ENCODE measurements around the gene SLC9A4.

Gene SLC9A4

GRCh38 chr2:102473631-102474030 lies 605 bp downstream of the SLC9A4 start:
- Histone ChIP-seq H2AFZ (ENCODE audit: low read depth, low read length) (no peak overlapping the region), H3K4me3 (ENCODE audit: low read length) (no peak overlapping the region), H3K4me1 (ENCODE audit: insufficient read depth, low read length) (no peaks in the 10 kb centered on the region), H3K27me3 (ENCODE audit: insufficient read depth, low read length) (no peaks in the 10 kb centered on the region), H3K36me3 (ENCODE audit: insufficient read depth, low read length) (no peaks in the 10 kb centered on the region), H3K9me3 (ENCODE audit: low read length) (no peaks in the 10 kb centered on the region)

GRCh38 chr2:102474785-102475184 lies 1.8 kb downstream of the SLC9A4 start:
- Histone ChIP-seq H3K4me3 (ENCODE audit: low read length) (no peak overlapping the region), H3K36me3 (ENCODE audit: insufficient read depth, low read length) (no peaks in the 10 kb centered on the region), H3K27me3 (ENCODE audit: insufficient read depth, low read length) (no peaks in the 10 kb centered on the region), H3K4me1 (ENCODE audit: insufficient read depth, low read length) (no peaks in the 10 kb centered on the region), H2AFZ (ENCODE audit: low read depth, low read length) (no peak overlapping the region), H3K9me3 (ENCODE audit: low read length) (no peaks in the 10 kb centered on the region)

- Histone ChIP-seq H3K9me3 (ENCODE audit: low read length) (no peaks in the 10 kb centered on the region), H3K36me3 (ENCODE audit: insufficient read depth, low read length) (no peaks in the 10 kb centered on the region), H3K27me3 (ENCODE audit: insufficient read depth, low read length) (no peaks in the 10 kb centered on the region), H3K4me3 (ENCODE audit: low read length) (no peak overlapping the region), H3K4me1 (ENCODE audit: insufficient read depth, low read length) (no peaks in the 10 kb centered on the region), H2AFZ (ENCODE audit: low read depth, low read length) (no peak overlapping the region)
Observed at GRCh38 chr2:102478686-102479470, 5.9 kb downstream of the SLC9A4 start.

- no peaks in the 10 kb centered on the region for H3K4me1 ChIP-seq (ENCODE audit: insufficient read depth, low read length)
- no peaks in the 10 kb centered on the region for H3K36me3 ChIP-seq (ENCODE audit: insufficient read depth, low read length)
- H3K4me3 ChIP-seq (ENCODE audit: low read length): no peak overlapping the region
- no peaks in the 10 kb centered on the region for H3K27me3 ChIP-seq (ENCODE audit: insufficient read depth, low read length)
- H3K9me3 ChIP-seq (ENCODE audit: low read length): no peaks in the 10 kb centered on the region
- no peak overlapping the region for H2AFZ ChIP-seq (ENCODE audit: low read depth, low read length)
Observed at GRCh38 chr2:102480285-102481195, 7.5 kb downstream of the SLC9A4 start.

- no peak overlapping the region for H3K4me3 ChIP-seq (ENCODE audit: low read length)
- H3K9me3 ChIP-seq (ENCODE audit: low read length): no peaks in the 10 kb centered on the region
- no peak overlapping the region for H2AFZ ChIP-seq (ENCODE audit: low read depth, low read length)
- no peaks in the 10 kb centered on the region for H3K36me3 ChIP-seq (ENCODE audit: insufficient read depth, low read length)
- no peaks in the 10 kb centered on the region for H3K27me3 ChIP-seq (ENCODE audit: insufficient read depth, low read length)
- no peaks in the 10 kb centered on the region for H3K4me1 ChIP-seq (ENCODE audit: insufficient read depth, low read length)
Observed at GRCh38 chr2:102481931-102482330, 8.9 kb downstream of the SLC9A4 start.

- Histone ChIP-seq H3K4me3 (ENCODE audit: low read length) (no peak overlapping the region), H3K9me3 (ENCODE audit: low read length) (no peaks in the 10 kb centered on the region), H3K27me3 (ENCODE audit: insufficient read depth, low read length) (no peaks in the 10 kb centered on the region), H3K4me1 (ENCODE audit: insufficient read depth, low read length) (no peaks in the 10 kb centered on the region), H3K36me3 (ENCODE audit: insufficient read depth, low read length) (no peaks in the 10 kb centered on the region), H2AFZ (ENCODE audit: low read depth, low read length) (no peak overlapping the region)
Observed at GRCh38 chr2:102483086-102483485, 10.1 kb downstream of the SLC9A4 start.

- no peaks in the 10 kb centered on the region for H3K27me3 ChIP-seq (ENCODE audit: insufficient read depth, low read length)
- no peaks in the 10 kb centered on the region for H3K9me3 ChIP-seq (ENCODE audit: low read length)
- H3K36me3 ChIP-seq (ENCODE audit: insufficient read depth, low read length): no peaks in the 10 kb centered on the region
- no peak overlapping the region for H2AFZ ChIP-seq (ENCODE audit: low read depth, low read length)
- no peaks in the 10 kb centered on the region for H3K4me1 ChIP-seq (ENCODE audit: insufficient read depth, low read length)
- no peak overlapping the region for H3K4me3 ChIP-seq (ENCODE audit: low read length)
Observed at GRCh38 chr2:102484310-102485061, 11.5 kb downstream of the SLC9A4 start.

- no peaks in the 10 kb centered on the region for H3K9me3 ChIP-seq (ENCODE audit: low read length)
- H3K4me3 ChIP-seq (ENCODE audit: low read length): no peak overlapping the region
- H3K27me3 ChIP-seq (ENCODE audit: insufficient read depth, low read length): no peaks in the 10 kb centered on the region
- no peak overlapping the region for H2AFZ ChIP-seq (ENCODE audit: low read depth, low read length)
- H3K36me3 ChIP-seq (ENCODE audit: insufficient read depth, low read length): no peaks in the 10 kb centered on the region
- H3K4me1 ChIP-seq (ENCODE audit: insufficient read depth, low read length): no peaks in the 10 kb centered on the region
Observed at GRCh38 chr2:102485147-102485785, 12.2 kb downstream of the SLC9A4 start.

- Histone ChIP-seq H2AFZ (ENCODE audit: low read depth, low read length) (no peak overlapping the region), H3K9me3 (ENCODE audit: low read length) (no peaks in the 10 kb centered on the region), H3K4me1 (ENCODE audit: insufficient read depth, low read length) (no peaks in the 10 kb centered on the region), H3K27me3 (ENCODE audit: insufficient read depth, low read length) (no peaks in the 10 kb centered on the region), H3K36me3 (ENCODE audit: insufficient read depth, low read length) (no peaks in the 10 kb centered on the region), H3K4me3 (ENCODE audit: low read length) (no peak overlapping the region)
Observed at GRCh38 chr2:102486941-102487702, 14.1 kb downstream of the SLC9A4 start.

GRCh38 chr2:102487761-102488462 lies 14.9 kb downstream of the SLC9A4 start:
- H3K4me1 ChIP-seq (ENCODE audit: insufficient read depth, low read length): no peaks in the 10 kb centered on the region
- H3K36me3 ChIP-seq (ENCODE audit: insufficient read depth, low read length): no peaks in the 10 kb centered on the region
- H2AFZ ChIP-seq (ENCODE audit: low read depth, low read length): no peak overlapping the region
- no peaks in the 10 kb centered on the region for H3K9me3 ChIP-seq (ENCODE audit: low read length)
- no peaks in the 10 kb centered on the region for H3K27me3 ChIP-seq (ENCODE audit: insufficient read depth, low read length)
- no peak overlapping the region for H3K4me3 ChIP-seq (ENCODE audit: low read length)

- Histone ChIP-seq H3K4me1 (ENCODE audit: insufficient read depth, low read length) (no peaks in the 10 kb centered on the region), H3K9me3 (ENCODE audit: low read length) (no peaks in the 10 kb centered on the region), H3K27me3 (ENCODE audit: insufficient read depth, low read length) (no peaks in the 10 kb centered on the region), H3K4me3 (ENCODE audit: low read length) (no peak overlapping the region), H3K36me3 (ENCODE audit: insufficient read depth, low read length) (no peaks in the 10 kb centered on the region), H2AFZ (ENCODE audit: low read depth, low read length) (no peak overlapping the region)
Observed at GRCh38 chr2:102489646-102490045, 16.6 kb downstream of the SLC9A4 start.

GRCh38 chr2:102492006-102492405 lies 19.0 kb downstream of the SLC9A4 start:
- H3K27me3 ChIP-seq (ENCODE audit: insufficient read depth, low read length): no peaks in the 10 kb centered on the region
- no peaks in the 10 kb centered on the region for H3K9me3 ChIP-seq (ENCODE audit: low read length)
- H2AFZ ChIP-seq (ENCODE audit: low read depth, low read length): no peak overlapping the region
- H3K36me3 ChIP-seq (ENCODE audit: insufficient read depth, low read length): no peaks in the 10 kb centered on the region
- no peaks in the 10 kb centered on the region for H3K4me1 ChIP-seq (ENCODE audit: insufficient read depth, low read length)
- H3K4me3 ChIP-seq (ENCODE audit: low read length): no peak overlapping the region

All from neuron (in vitro differentiated cells).